Prostate gland (tissue), 2 donors: ENCODE results near the gene ROBO2.

Experiments used
- CTCF ChIP-seq, 4 experiments: fragments of 200-600 bp in 2 of 4; fragments of 450-650 bp in 2 of 4; sonication (generic) in 2 of 4; IDR thresholded peaks; 1 replicate in 3 of 4; 2 replicates in 1 of 4; pipeline ENCODE4 v1.5.1; 2016 to 2019; ENCODE audit warnings: antibody characterized with exemption in 4 of 4, mild to moderate bottlenecking in 2 of 4, moderate library complexity in 2 of 4
- POLR2A ChIP-seq: fragments of 450-650 bp; IDR thresholded peaks from one replicate; pipeline ENCODE4 v1.6.1; 2016; ENCODE audit warnings: antibody characterized with exemption, mild to moderate bottlenecking
- POLR2AphosphoS5 ChIP-seq: sonication (generic); formaldehyde crosslinking; IDR thresholded peaks from one replicate; pipeline ENCODE4 v1.6.1; 2017; ENCODE audit warnings: antibody characterized with exemption

GRCh38 chr3:77040926-77041722, 1.2 kb downstream of the ROBO2 start:
- TF ChIP-seq CTCF (IDR thresholded peaks at IDR 0.05) (no peak), POLR2A (no peak), POLR2AphosphoS5 (no peak)
